WI38 (cell line): ENCODE data around the gene MALRD1.

ENCODE experiments used
- H3K4me3 ChIP-seq: 2 replicates; pipeline ENCODE4 v1.5.1; 2011; ENCODE audit warnings: low read depth, mild to moderate bottlenecking, control low read depth, low read length
- CTCF ChIP-seq: IDR thresholded peaks from 2 replicates; pipeline ENCODE4 v1.5.1; 2012; ENCODE audit warnings: low read depth, mild to moderate bottlenecking, control low read depth, low read length

MALRD1 gene

GRCh38 chr10:19169041-19169440 lies 120.4 kb downstream of the MALRD1 start:
- no peak for TF ChIP-seq CTCF
- no peak overlapping the region for H3K4me3 ChIP-seq

GRCh38 chr10:19169684-19170083 lies 121.1 kb downstream of the MALRD1 start:
- H3K4me3 ChIP-seq = no peak overlapping the region
- no peak for TF ChIP-seq CTCF

GRCh38 chr10:19178675-19179074 lies 130.1 kb downstream of the MALRD1 start:
- H3K4me3 ChIP-seq = no peak overlapping the region

GRCh38 chr10:19184891-19185290 lies 136.3 kb downstream of the MALRD1 start:
- TF ChIP-seq CTCF = no peak
- H3K4me3 ChIP-seq = no peak overlapping the region

More at GRCh38 chr10:19178675-19179074, 130.1 kb downstream of the MALRD1 start:
- TF ChIP-seq CTCF = no peak

GRCh38 chr10:19194866-19195265 lies 146.3 kb downstream of the MALRD1 start:
- TF ChIP-seq CTCF = no peak
- H3K4me3 ChIP-seq = no peak overlapping the region

- H3K4me3 ChIP-seq = no peak overlapping the region
- TF ChIP-seq CTCF = no peak
These were observed 147.1 kb downstream of the MALRD1 start for GRCh38 chr10:19195698-19196097.

- no peak overlapping the region for H3K4me3 ChIP-seq
- TF ChIP-seq CTCF = no peak
These were observed 151.6 kb downstream of the MALRD1 start for GRCh38 chr10:19200211-19200610.
